ENCODE measurements around the gene NAPA. TPM values are rescaled to one million over a fixed set of nuclear protein-coding genes. Genes with fewer than 3 reads are reported as not detected.

NAPA gene
- total RNA-seq, 1 donor from 2014 or later, result 77.8 TPM

GRCh38 chr19:47483200-47483599, 31.7 kb downstream of the NAPA start:
- Mint-ChIP-seq H3K4me1 (ENCODE audit: unreplicated experiment) (peaks cover 7% of the 10 kb centered on the region), H3K9me3 (ENCODE audit: unreplicated experiment) (no peaks in the 10 kb centered on the region), H3K27ac (ENCODE audit: unreplicated experiment) (no peak overlapping the region), H3K36me3 (ENCODE audit: low read depth, unreplicated experiment) (peaks cover 13% of the 10 kb centered on the region), H3K4me3 (ENCODE audit: unreplicated experiment) (no peak overlapping the region), H3K27me3 (ENCODE audit: unreplicated experiment) (peaks cover 9% of the 10 kb centered on the region)
- no peak for DNase-seq (ENCODE audit: low spot score)
- no peak for TF ChIP-seq CTCF (IDR thresholded peaks at IDR 0.05; ENCODE audit: unreplicated experiment)

GRCh38 chr19:47481460-47482052, 33.3 kb downstream of the NAPA start:
- TF ChIP-seq CTCF (IDR thresholded peaks at IDR 0.05; ENCODE audit: unreplicated experiment), result no peak
- peaks cover 7% of the 10 kb centered on the region for H3K4me1 Mint-ChIP-seq (ENCODE audit: unreplicated experiment)
- peaks cover 9% of the 10 kb centered on the region for H3K27me3 Mint-ChIP-seq (ENCODE audit: unreplicated experiment)
- no peak overlapping the region for H3K4me3 Mint-ChIP-seq (ENCODE audit: unreplicated experiment)
- H3K27ac Mint-ChIP-seq (ENCODE audit: unreplicated experiment), result no peak overlapping the region
- peaks cover 7% of the 10 kb centered on the region for H3K36me3 Mint-ChIP-seq (ENCODE audit: low read depth, unreplicated experiment)
- DNase-seq (ENCODE audit: low spot score), result no peak
- H3K9me3 Mint-ChIP-seq (ENCODE audit: unreplicated experiment), result no peaks in the 10 kb centered on the region

- DNase-seq (ENCODE audit: low spot score), result no peak
- no peak overlapping the region for H3K4me3 Mint-ChIP-seq (ENCODE audit: unreplicated experiment)
- TF ChIP-seq CTCF (IDR thresholded peaks at IDR 0.05; ENCODE audit: unreplicated experiment), result no peak
- H3K9me3 Mint-ChIP-seq (ENCODE audit: unreplicated experiment), result no peaks in the 10 kb centered on the region
- H3K36me3 Mint-ChIP-seq (ENCODE audit: low read depth, unreplicated experiment), result peaks cover 7% of the 10 kb centered on the region
- peaks cover 5% of the 10 kb centered on the region for H3K27me3 Mint-ChIP-seq (ENCODE audit: unreplicated experiment)
- H3K4me1 Mint-ChIP-seq (ENCODE audit: unreplicated experiment), result peaks cover 7% of the 10 kb centered on the region
- H3K27ac Mint-ChIP-seq (ENCODE audit: unreplicated experiment), result no peak overlapping the region
These were observed 34.2 kb downstream of the NAPA start for GRCh38 chr19:47480658-47481057.

GRCh38 chr19:47479701-47480503, 35.0 kb downstream of the NAPA start:
- DNase-seq (ENCODE audit: low spot score), result peak; percentile 36

More at GRCh38 chr19:47479701-47480503, 35.0 kb downstream of the NAPA start:
- Mint-ChIP-seq H3K4me1 (ENCODE audit: unreplicated experiment) (peaks cover 1% of the 10 kb centered on the region), H3K36me3 (ENCODE audit: low read depth, unreplicated experiment) (peaks cover 4% of the 10 kb centered on the region), H3K9me3 (ENCODE audit: unreplicated experiment) (no peaks in the 10 kb centered on the region), H3K27me3 (ENCODE audit: unreplicated experiment) (peaks cover 5% of the 10 kb centered on the region), H3K4me3 (ENCODE audit: unreplicated experiment) (no peak overlapping the region), H3K27ac (ENCODE audit: unreplicated experiment) (no peak overlapping the region)
- TF ChIP-seq CTCF (IDR thresholded peaks at IDR 0.05; ENCODE audit: unreplicated experiment), result no peak
